ENCODE measurements around the gene MAEA. TPM values are rescaled to one million over a fixed set of nuclear protein-coding genes. Genes with fewer than 3 reads are reported as not detected.

MAEA gene
- polyA plus RNA-seq, 3 donors = 34.3 to 83.5 (median 37.7) TPM

DNA sequence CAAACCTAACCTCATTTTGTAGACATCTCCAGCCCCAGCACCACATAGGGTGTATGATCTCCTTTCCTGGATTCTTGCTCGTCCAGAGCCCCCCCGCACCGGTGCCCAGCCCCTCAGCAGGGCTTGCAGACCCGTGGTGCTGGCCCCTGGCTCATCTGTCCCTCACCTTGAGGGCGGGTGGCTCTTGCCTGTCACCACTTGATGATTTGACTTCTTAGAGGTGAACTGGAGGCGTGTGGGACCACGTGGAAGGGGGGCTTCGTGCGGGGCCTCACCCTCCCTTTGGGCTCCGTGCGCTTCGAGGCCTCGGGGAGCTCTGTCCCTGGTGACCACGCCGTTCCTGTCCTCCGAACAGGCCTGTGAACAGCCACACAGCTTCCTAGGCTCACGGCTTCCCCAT, 72.8 kb downstream of the MAEA start:
- Histone ChIP-seq H4K20me1 (ENCODE audit: insufficient read depth, low read length) (no peaks in the 10 kb centered on the region), H3K9ac (ENCODE audit: insufficient read depth, low read length, poor library complexity, severe bottlenecking) (no peak overlapping the region), H3K4me1 (ENCODE audit: control insufficient read depth in 1 of 2, insufficient read depth in 2 of 2, low read length in 2 of 2) (no peaks in the 10 kb centered on the region), H3K36me3 (replicated peaks in 1 of 2; ENCODE audit: control insufficient read depth in 1 of 2, insufficient read depth in 2 of 2, low read length in 2 of 2) (peaks cover 39 to 67% of the 10 kb centered on the region in 2 donors), H3K4me2 (replicated peaks; ENCODE audit: extremely low read depth, low read length, poor library complexity, severe bottlenecking) (no peak overlapping the region), H3K79me2 (ENCODE audit: insufficient read depth, low read length) (no peaks in the 10 kb centered on the region), H3K4me3 (replicated peaks in 1 of 3; ENCODE audit: low read depth in 2 of 3, low read length in 3 of 3) (no peak overlapping the region), H3K27ac (ENCODE audit: low read depth in 1 of 2, low read length in 2 of 2) (no peak overlapping the region), H2AFZ (ENCODE audit: insufficient read depth, low read depth, low read length, poor library complexity, severe bottlenecking) (no peak overlapping the region), H3K9me3 (replicated peaks in 1 of 2; ENCODE audit: control insufficient read depth in 1 of 2, insufficient read depth in 1 of 2, low read length in 2 of 2) (no peaks in the 10 kb centered on the region), H3K27me3 (ENCODE audit: control insufficient read depth in 2 of 2, insufficient read depth in 2 of 2, low read length in 2 of 2) (no peaks in the 10 kb centered on the region)
- TF ChIP-seq, protein P1, sequence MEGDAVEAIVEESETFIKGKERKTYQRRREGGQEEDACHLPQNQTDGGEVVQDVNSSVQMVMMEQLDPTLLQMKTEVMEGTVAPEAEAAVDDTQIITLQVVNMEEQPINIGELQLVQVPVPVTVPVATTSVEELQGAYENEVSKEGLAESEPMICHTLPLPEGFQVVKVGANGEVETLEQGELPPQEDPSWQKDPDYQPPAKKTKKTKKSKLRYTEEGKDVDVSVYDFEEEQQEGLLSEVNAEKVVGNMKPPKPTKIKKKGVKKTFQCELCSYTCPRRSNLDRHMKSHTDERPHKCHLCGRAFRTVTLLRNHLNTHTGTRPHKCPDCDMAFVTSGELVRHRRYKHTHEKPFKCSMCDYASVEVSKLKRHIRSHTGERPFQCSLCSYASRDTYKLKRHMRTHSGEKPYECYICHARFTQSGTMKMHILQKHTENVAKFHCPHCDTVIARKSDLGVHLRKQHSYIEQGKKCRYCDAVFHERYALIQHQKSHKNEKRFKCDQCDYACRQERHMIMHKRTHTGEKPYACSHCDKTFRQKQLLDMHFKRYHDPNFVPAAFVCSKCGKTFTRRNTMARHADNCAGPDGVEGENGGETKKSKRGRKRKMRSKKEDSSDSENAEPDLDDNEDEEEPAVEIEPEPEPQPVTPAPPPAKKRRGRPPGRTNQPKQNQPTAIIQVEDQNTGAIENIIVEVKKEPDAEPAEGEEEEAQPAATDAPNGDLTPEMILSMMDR (IDR thresholded peaks at IDR 0.05) = no peak
- peaks cover 23 to 79% of the 10 kb centered on the region in 2 donors for H3K36me3 Mint-ChIP-seq
- no peaks in the 10 kb centered on the region for H3K9me3 Mint-ChIP-seq
- intact Hi-C loops (cut with micrococcal nuclease) = no loop called here
- H3K4me3 Mint-ChIP-seq = no peak overlapping the region
- H3K4me1 Mint-ChIP-seq = no peaks in the 10 kb centered on the region
- no peak for DNase-seq
- peaks cover 0 to 5% (median 2%) of the 10 kb centered on the region in 3 donors for H3K27me3 Mint-ChIP-seq (ENCODE audit: low read depth in 3 of 3)
- no peak overlapping the region for H3K27ac Mint-ChIP-seq
- 98% methylated on average over 12 of the region's 17 CpGs for WGBS (ENCODE audit: insufficient coverage)

DNA sequence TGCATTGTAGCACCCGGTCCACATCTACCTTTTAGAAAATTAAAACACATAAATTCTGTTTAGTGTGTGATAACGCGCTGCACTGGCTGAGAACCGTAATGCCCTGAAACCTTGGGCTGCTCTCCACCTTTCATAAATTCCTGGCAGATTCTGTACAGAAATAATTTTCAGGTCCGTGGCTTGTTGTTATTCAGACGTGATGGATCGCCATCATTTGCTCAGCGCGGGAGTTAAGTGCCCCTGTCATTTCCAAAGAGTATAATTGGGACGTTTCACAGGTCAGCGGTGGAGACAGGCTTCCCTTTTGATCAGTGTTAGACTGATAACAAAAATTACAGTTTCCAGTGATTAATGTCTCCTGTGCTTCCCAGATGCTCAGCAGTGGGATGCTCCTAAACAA, 73.8 kb downstream of the MAEA start:
- Histone ChIP-seq H3K27me3 (ENCODE audit: control insufficient read depth in 2 of 2, insufficient read depth in 2 of 2, low read length in 2 of 2) (no peaks in the 10 kb centered on the region), H3K36me3 (replicated peaks in 1 of 2; ENCODE audit: control insufficient read depth in 1 of 2, insufficient read depth in 2 of 2, low read length in 2 of 2) (peaks cover 35 to 66% of the 10 kb centered on the region in 2 donors), H3K4me2 (replicated peaks; ENCODE audit: extremely low read depth, low read length, poor library complexity, severe bottlenecking) (no peak overlapping the region), H3K9ac (ENCODE audit: insufficient read depth, low read length, poor library complexity, severe bottlenecking) (no peak overlapping the region), H3K4me3 (replicated peaks in 1 of 3; ENCODE audit: low read depth in 2 of 3, low read length in 3 of 3) (no peak overlapping the region), H3K9me3 (replicated peaks in 1 of 2; ENCODE audit: control insufficient read depth in 1 of 2, insufficient read depth in 1 of 2, low read length in 2 of 2) (no peaks in the 10 kb centered on the region), H3K27ac (ENCODE audit: low read depth in 1 of 2, low read length in 2 of 2) (no peak overlapping the region), H4K20me1 (ENCODE audit: insufficient read depth, low read length) (no peaks in the 10 kb centered on the region), H3K79me2 (ENCODE audit: insufficient read depth, low read length) (no peaks in the 10 kb centered on the region), H3K4me1 (ENCODE audit: control insufficient read depth in 1 of 2, insufficient read depth in 2 of 2, low read length in 2 of 2) (no peaks in the 10 kb centered on the region), H2AFZ (ENCODE audit: insufficient read depth, low read depth, low read length, poor library complexity, severe bottlenecking) (no peak overlapping the region)
- 95% methylated on average over 8 of the region's 11 CpGs for WGBS (ENCODE audit: insufficient coverage)
- TF ChIP-seq, protein P1 (IDR thresholded peaks at IDR 0.05) = no peak
- peaks cover 22 to 81% of the 10 kb centered on the region in 2 donors for H3K36me3 Mint-ChIP-seq
- no peak overlapping the region for H3K27ac Mint-ChIP-seq
- H3K27me3 Mint-ChIP-seq (ENCODE audit: low read depth in 3 of 3) = peaks cover 0 to 5% (median 2%) of the 10 kb centered on the region in 3 donors
- no peaks in the 10 kb centered on the region for H3K9me3 Mint-ChIP-seq
- DNase-seq = no peak
- no peak overlapping the region for H3K4me3 Mint-ChIP-seq
- intact Hi-C loops (cut with micrococcal nuclease) = no loop called here
- no peaks in the 10 kb centered on the region for H3K4me1 Mint-ChIP-seq
